Measurements from ENCODE around the gene ERN1. TPM values are rescaled to one million over a fixed set of nuclear protein-coding genes. Genes with fewer than 3 reads are reported as not detected.
A peak's percentile ranks its signal among the peaks of the same experiment; 100 is the strongest.

The ERN1 gene
- total RNA-seq, 3 donors from 2014 or later, result 18.4 to 27.1 (median 21.7) TPM

GRCh38 chr17:64040206-64040605 is 89.7 kb downstream of the ERN1 start:
- intact Hi-C loops (cut with DNase I, micrococcal nuclease), result no loop called here
- peak; percentile 53 for ATAC-seq
- peak in 1 of 3 donors; percentile 55 for DNase-seq
- H3K36me3 ChIP-seq (ENCODE audit: low read depth), result peaks cover 12% of the 10 kb centered on the region
- TF ChIP-seq CTCF (IDR thresholded peaks at IDR 0.05), result no peak
- H3K4me3 ChIP-seq, result no peak overlapping the region
- peaks cover 3% of the 10 kb centered on the region for H3K4me1 ChIP-seq (ENCODE audit: low read depth)
- H3K9me3 ChIP-seq, result no peaks in the 10 kb centered on the region

GRCh38 chr17:64039106-64039400 is 90.9 kb downstream of the ERN1 start:
- Histone ChIP-seq H3K4me3 (no peak overlapping the region), H3K9me3 (no peaks in the 10 kb centered on the region), H3K4me1 (ENCODE audit: low read depth) (peaks cover 3% of the 10 kb centered on the region), H3K36me3 (ENCODE audit: low read depth) (peaks cover under 1% of the 10 kb centered on the region)
- DNase-seq (no peak), ATAC-seq (no peak)
- intact Hi-C loops (cut with DNase I, micrococcal nuclease), result no loop called here
- no peak for TF ChIP-seq CTCF (IDR thresholded peaks at IDR 0.05)

GRCh38 chr17:64038331-64039105 is 91.4 kb downstream of the ERN1 start:
- Histone ChIP-seq H3K36me3 (ENCODE audit: low read depth) (no peaks in the 10 kb centered on the region), H3K4me1 (ENCODE audit: low read depth) (peaks cover 3% of the 10 kb centered on the region), H3K9me3 (no peaks in the 10 kb centered on the region), H3K4me3 (no peak overlapping the region)
- TF ChIP-seq CTCF (IDR thresholded peaks at IDR 0.05), result no peak
- ATAC-seq (no peak), DNase-seq (no peak)
- intact Hi-C loops (cut with DNase I, micrococcal nuclease), result no loop called here

- no peak overlapping the region for H3K4me3 ChIP-seq
- H3K9me3 ChIP-seq, result no peaks in the 10 kb centered on the region
- no peaks in the 10 kb centered on the region for H3K36me3 ChIP-seq (ENCODE audit: low read depth)
- TF ChIP-seq CTCF (IDR thresholded peaks at IDR 0.05), result no peak
- ATAC-seq (no peak), DNase-seq (no peak)
- peaks cover 3% of the 10 kb centered on the region for H3K4me1 ChIP-seq (ENCODE audit: low read depth)
- intact Hi-C loops (cut with DNase I, micrococcal nuclease), result no loop called here
Observed at GRCh38 chr17:64037802-64038201, 92.1 kb downstream of the ERN1 start.

GRCh38 chr17:64037180-64037579 is 92.8 kb downstream of the ERN1 start:
- ATAC-seq (no peak), DNase-seq (no peak)
- intact Hi-C loops (cut with DNase I, micrococcal nuclease), result no loop called here
- H3K36me3 ChIP-seq (ENCODE audit: low read depth), result no peaks in the 10 kb centered on the region
- H3K4me1 ChIP-seq (ENCODE audit: low read depth), result peaks cover 3% of the 10 kb centered on the region
- H3K9me3 ChIP-seq, result no peaks in the 10 kb centered on the region
- H3K4me3 ChIP-seq, result no peak overlapping the region
- TF ChIP-seq CTCF (IDR thresholded peaks at IDR 0.05), result no peak
